Ureter (tissue), 1 donor: ENCODE measurements around the gene BAD. TPM values are rescaled to one million over a fixed set of nuclear protein-coding genes. Genes with fewer than 3 reads are reported as not detected.
"Not testable (repeated sequence)": the region's sequence is repeated elsewhere in the genome, so short reads cannot be mapped to it uniquely, and the experiment has no call there.

Experiments
- DNase-seq: peaks from one replicate; pipeline ENCODE4 v3.0.0-alpha.2; 2020; ENCODE audit warnings: low spot score
- total RNA-seq: library from RNA; stranded (reverse); gene quantifications from one replicate; pipeline ENCODE4 v1.2.4, GENCODE V29; 2023
- donor health status: DM: yes; HTN: yes; CAD: no.

BAD gene
- total RNA-seq, 1 donor from 2014 or later = 43.0 TPM

GRCh38 chr11:64314805-64315561 is 30.5 kb upstream of the BAD start:
- DNase-seq = no peak

GRCh38 chr11:64314146-64314804 is 29.8 kb upstream of the BAD start:
- no peak for DNase-seq

DNA sequence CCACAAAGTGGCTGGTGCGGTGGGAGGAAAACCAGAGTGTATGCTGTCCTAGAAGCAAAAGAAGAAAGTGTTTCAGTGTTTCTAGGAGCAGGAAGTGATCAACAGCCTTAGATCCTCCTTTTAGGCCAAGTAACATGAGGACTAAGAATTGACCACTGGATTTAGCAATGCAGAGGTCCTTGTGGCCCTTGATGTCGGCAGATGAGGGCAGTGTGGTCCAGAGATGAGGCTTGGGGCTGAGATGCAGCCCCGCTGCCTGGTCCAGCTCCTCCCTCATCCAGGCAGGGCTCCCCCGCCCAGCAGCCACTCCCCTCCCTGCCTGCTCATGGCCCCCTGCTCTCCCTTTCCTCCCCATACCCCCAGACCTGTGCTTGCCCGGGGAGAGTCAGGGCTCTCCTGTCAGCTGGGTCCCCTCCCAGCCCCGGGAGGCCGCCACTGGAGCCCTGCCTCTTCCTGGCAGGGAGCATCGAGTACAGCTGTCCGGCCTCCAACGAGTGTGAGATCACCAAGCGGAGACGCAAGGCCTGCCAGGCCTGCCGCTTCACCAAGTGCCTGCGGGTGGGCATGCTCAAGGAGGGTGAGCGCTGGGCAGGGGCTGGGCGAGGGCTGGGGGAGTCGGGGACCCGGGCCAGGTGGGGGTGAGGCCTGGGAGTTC is 29.2 kb upstream of the BAD start:
- no peak for DNase-seq

DNA sequence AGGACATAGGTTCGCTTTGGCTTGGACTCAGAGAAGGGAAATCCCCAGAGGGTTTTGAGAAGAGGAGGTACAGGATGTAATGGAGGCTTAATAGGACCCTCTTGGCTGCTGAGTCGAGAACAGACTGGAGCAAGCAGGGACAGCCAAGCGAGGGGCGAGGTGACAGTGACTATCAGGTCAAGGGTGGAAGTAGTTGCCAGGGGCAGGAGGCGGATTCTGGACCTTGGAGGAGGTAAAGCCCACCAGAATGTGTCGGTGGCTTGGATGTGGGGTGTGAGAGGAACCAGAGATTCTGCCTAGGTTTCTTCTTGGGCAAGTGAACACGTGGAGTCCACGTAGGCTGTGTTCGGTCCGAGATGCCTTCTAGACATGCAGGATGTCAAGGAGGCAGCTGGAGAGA is 28.5 kb upstream of the BAD start:
- DNase-seq = no peak

GRCh38 chr11:64307795-64308194 is 23.3 kb upstream of the BAD start:
- not testable (repeated sequence) for DNase-seq

DNA sequence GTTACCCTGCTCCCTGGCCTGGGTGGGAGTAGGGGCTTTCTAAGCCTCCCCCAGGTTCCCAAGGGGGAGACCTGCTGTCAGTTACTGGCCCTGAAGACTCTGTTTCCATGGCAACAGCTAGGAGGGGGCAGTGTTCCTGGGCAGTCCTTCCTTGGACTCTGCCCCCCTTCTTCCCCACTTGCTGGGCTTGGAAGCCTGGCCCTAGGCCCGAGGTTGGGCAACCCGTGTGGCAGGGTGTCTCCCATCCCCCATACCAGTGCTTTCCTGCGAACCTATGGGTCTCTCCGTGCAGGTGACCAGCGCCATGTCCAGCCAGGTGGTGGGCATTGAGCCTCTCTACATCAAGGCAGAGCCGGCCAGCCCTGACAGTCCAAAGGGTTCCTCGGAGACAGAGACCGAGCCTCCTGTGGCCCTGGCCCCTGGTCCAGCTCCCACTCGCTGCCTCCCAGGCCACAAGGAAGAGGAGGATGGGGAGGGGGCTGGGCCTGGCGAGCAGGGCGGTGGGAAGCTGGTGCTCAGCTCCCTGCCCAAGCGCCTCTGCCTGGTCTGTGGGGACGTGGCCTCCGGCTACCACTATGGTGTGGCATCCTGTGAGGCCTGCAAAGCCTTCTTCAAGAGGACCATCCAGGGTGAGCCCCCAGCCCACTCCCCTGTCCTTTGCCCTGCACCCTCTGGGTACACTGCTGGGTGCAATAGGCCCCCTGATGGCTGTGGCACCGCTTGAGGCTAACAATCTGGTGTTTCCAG is 22.6 kb upstream of the BAD start:
- no peak for DNase-seq

- no peak for DNase-seq
These were observed 22.1 kb upstream of the BAD start for GRCh38 chr11:64306563-64306875.

DNA sequence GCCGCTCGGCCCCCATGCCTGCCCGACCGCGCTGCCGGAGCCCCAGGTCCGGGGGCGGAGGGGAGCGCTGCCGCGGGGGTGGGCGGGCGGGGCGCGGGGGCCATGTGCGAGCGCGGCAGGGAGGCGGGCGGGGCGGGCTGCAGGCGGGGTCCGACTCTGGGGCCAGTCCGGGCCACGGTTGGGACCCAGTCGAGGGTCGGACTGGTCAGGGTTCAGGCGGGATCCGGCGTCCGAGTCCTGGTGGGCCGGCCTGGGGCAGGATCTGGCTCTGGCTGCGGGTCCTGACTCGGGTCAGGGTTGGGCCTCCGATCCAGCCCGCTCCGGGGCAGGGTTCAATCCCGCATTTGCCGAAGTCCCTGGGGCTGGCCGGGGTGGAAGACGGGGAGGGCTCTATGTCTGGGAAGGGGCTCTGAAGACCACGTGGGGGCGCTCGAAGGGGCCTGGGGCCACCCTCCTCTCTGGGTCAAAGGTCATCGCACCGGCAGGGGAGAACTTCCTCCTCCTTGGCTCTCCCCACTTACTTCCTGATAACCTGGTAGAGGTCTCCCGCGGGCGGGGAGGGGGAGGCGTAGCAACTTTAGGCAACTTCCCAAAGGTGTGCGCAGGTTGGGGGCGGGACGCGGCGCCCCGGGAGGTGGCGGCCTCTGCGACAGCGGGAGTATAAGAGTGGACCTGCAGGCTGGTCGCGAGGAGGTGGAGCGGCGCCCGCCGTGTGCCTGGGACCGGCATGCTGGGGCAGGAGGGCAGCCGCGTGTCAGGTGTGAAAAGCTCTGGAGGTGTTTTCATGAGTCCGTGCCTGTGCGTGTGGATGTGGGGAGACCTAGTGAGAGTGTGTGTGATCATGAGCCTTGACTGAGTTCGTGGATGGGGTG is 21.5 kb upstream of the BAD start:
- DNase-seq = peak; percentile 87

- DNase-seq = peak; percentile 100
These were observed 20.7 kb upstream of the BAD start, which contains the start of gene ESRRA for GRCh38 chr11:64305075-64305690. Gene ESRRA, plus strand, starts transcription at chr11:64305524. Its CDS starts 1,656 bp downstream, at chr11:64307180.

DNA sequence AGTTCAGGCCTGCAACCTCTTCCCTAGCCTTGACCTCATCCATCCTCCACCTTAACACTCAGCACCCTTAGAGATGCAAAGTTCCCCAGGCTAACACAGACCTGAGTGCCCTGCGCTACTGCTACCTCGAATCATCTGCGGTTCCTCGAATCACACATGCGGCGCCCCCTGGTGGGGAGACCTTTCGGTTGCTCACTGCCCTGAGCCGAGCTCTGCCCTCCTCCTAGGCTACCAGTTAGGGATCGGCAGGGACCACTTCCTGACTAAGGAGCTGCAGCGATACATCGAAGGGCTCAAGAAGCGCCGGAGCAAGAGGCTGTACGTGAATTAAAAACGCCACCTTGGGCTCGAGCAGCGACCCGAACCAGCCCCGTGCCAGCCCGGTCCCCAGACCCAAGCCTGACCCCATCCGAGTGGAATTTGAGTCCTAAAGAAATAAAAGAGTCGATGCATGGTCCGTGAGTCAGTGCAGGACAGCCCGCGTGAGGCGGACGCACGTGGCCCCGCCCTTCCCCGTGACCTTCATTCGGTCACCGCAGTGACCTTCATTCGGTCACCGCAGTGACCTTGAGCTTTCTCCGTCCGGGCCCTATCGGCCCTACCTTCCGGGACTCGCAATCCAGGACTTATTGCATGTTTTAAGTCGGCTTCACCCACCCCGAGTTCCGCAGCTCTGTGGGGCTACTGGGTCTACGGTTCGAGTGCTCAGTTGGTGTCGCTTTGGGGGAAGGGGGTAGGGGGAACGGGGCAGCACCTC is 20.0 kb upstream of the BAD start:
- peak; percentile 95 for DNase-seq

GRCh38 chr11:64304032-64304315 is 19.5 kb upstream of the BAD start:
- DNase-seq = no peak

DNA sequence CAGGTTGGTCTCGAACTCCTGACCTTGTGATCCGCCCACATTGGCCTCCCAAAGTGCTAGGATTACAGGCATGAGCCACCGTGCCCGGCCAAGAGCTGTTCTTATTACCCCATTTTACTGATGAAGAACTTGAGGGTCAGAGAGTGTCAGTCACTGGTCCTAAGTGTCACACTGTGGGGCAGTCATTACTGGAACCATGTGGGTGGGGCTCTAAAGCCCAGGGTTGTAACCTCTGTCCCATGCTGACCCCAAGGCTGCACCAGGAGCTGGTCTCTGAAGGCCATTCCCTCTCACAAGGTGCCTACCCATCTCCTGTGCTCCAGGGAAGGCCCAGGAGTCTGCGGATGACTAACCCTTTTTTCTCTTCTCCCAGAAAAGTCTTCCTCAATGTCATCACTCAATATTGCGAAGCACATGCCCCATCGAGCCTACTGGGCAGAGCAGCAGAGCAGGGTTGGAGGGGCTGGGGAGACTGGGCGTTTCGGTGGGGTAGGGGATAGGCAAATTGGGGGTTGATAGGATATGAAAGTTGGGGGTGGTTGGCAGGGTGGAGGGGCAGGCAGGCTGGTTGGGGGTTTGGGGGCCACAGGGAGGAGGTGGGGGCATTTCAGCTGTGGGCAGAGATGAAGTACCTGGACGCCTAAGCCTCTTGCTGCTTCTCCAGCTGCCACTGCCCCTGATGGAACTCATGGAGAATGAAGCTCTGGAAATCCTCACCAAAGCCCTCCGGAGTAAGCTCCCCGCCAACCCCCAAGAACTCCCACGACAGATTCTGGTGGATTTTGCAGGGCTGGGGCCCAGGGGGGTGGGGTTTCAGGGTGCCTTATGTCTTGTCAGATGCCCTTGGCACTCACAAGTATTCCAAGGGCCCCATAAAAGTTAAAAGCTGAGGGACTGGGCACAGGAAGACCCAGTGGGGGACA is 18.9 kb upstream of the BAD start:
- DNase-seq = no peak

- DNase-seq = no peak
These were observed 15.6 kb upstream of the BAD start, which contains the start of gene CATSPERZ for GRCh38 chr11:64299847-64300648. Gene CATSPERZ, plus strand, starts transcription at chr11:64300358. Its CDS starts 53 bp downstream, at chr11:64300411.

GRCh38 chr11:64298966-64299846 is 14.7 kb upstream of the BAD start:
- DNase-seq = no peak

DNA sequence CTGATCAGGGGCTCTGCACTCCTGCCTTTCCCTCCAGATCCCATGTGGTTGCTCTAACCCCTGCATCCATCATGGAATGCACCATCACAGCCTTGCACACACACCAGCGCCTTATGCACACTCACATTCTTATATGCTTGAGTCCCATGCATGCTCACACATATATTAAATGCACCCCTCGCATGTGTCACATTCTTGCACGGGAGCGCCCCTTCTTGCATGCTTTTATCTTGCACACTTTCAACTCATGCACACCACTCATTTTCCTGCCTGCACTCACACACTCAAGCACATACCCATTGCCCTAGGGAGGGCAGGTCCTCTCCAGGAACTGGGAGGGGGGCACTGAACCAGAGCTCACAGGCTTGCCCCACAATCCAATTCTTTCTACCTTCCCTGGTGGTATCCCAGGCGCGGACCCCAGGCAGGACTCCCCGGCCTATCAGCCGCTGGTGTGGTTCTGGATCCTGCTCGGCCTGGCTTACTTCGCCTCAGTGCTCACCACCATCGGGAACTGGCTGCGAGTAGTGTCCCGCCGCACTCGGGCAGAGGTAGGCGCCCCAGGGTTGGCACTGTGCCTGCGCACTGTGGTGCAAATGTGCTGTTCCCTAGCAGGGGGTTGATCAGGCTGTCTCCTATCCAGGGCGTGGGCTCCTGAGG is 13.4 kb upstream of the BAD start:
- no peak for DNase-seq

DNA sequence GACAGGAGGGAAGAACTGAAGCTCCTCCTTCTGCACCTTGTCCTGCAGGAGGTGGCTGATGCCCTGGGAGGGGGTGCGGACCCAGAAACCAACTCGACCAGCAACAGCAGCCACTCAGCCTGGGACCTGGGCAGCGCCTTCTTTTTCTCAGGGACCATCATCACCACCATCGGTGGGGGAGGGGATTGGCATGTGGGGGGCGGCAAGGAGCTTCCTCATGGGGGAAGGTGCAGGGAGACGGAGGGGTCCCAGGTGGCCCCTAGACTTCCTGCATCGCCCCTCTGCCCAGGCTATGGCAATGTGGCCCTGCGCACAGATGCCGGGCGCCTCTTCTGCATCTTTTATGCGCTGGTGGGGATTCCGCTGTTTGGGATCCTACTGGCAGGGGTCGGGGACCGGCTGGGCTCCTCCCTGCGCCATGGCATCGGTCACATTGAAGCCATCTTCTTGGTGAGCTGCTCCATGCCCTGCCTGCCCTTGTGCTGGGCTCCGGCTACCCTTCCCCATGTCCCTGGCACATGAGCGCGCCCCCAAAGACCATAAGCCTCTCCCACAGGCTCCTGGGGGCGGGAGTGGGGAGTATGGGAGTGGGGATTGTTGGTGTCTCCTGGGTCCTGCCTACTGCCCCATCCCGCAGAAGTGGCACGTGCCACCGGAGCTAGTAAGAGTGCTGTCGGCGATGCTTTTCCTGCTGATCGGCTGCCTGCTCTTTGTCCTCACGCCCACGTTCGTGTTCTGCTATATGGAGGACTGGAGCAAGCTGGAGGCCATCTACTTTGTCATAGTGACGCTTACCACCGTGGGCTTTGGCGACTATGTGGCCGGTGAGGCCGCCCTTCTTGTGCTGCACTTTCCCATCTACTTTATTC is 12.6 kb upstream of the BAD start:
- no peak for DNase-seq
